Activated CD8-positive, alpha-beta memory T cell treated with anti-CD3 and anti-CD28 coated beads for 4 hours (primary cell): ENCODE results near the gene PJVK.
"Not testable (repeated sequence)": the region's sequence is repeated elsewhere in the genome, so short reads cannot be mapped to it uniquely, and the experiment has no call there.

Experiments used
- DNase-seq, 2 donors: peaks; one replicate each; pipeline ENCODE4 v3.0.0-alpha.2; 2020; ENCODE audit warnings: low read depth in 2 of 2

PJVK gene

GRCh38 chr2:178436662-178437061 is 14.5 kb upstream of the PJVK start:
- DNase-seq: no peak

- no peak for DNase-seq
Observed at GRCh38 chr2:178441426-178441825, 9.8 kb upstream of the PJVK start.

GRCh38 chr2:178448968-178449661 is 2.1 kb upstream of the PJVK start:
- no peak for DNase-seq

- peak in 1 of 2 donors; percentile 1 for DNase-seq
Observed at GRCh38 chr2:178449700-178450523, 1.3 kb upstream of the PJVK start.

- no peak for DNase-seq
Observed at GRCh38 chr2:178450524-178450773, 729 bp upstream of the PJVK start.

GRCh38 chr2:178452334-178452733 is 1.2 kb downstream of the PJVK start:
- DNase-seq: no peak

- no peak for DNase-seq
Observed at GRCh38 chr2:178452870-178453269, 1.7 kb downstream of the PJVK start.

- DNase-seq: no peak
Observed at GRCh38 chr2:178455947-178456346, 4.8 kb downstream of the PJVK start.

- DNase-seq: no peak
Observed at GRCh38 chr2:178457390-178457886, 6.3 kb downstream of the PJVK start.

GRCh38 chr2:178469219-178469849 is 18.2 kb downstream of the PJVK start:
- no peak for DNase-seq

GRCh38 chr2:178471313-178471712 is 20.1 kb downstream of the PJVK start:
- DNase-seq: not testable (repeated sequence)

GRCh38 chr2:178473373-178473772 is 22.2 kb downstream of the PJVK start:
- no peak for DNase-seq

GRCh38 chr2:178473931-178474330 is 22.8 kb downstream of the PJVK start:
- no peak for DNase-seq

- no peak for DNase-seq
Observed at GRCh38 chr2:178474560-178474959, 23.4 kb downstream of the PJVK start.

GRCh38 chr2:178476477-178476876 is 25.3 kb downstream of the PJVK start:
- DNase-seq: no peak

- no peak for DNase-seq
Observed at GRCh38 chr2:178477443-178478129, 26.4 kb downstream of the PJVK start.

- no peak for DNase-seq
Observed at GRCh38 chr2:178478130-178478438, 26.9 kb downstream of the PJVK start.

GRCh38 chr2:178478439-178479274 is 27.5 kb downstream of the PJVK start, which contains the start of gene FKBP7:
Gene FKBP7 (minus strand): TSS chr2:178478600. CDS start chr2:178478499, 101 bp downstream.
- DNase-seq: peak; percentile 63 to 70

GRCh38 chr2:178479275-178479616 is 28.1 kb downstream of the PJVK start:
- DNase-seq: no peak

GRCh38 chr2:178479758-178480226 is 28.6 kb downstream of the PJVK start:
- no peak for DNase-seq
